ENCODE data around the gene PITPNC1. TPM values are rescaled to one million over a fixed set of nuclear protein-coding genes. Genes with fewer than 3 reads are reported as not detected.
"Not testable (repeated sequence)": the region's sequence is repeated elsewhere in the genome, so short reads cannot be mapped to it uniquely, and the experiment has no call there.

Gene PITPNC1
- total RNA-seq, 1 experiment from 2014 or later, result 6.9 TPM

GRCh38 chr17:67467500-67468455 is 90.7 kb downstream of the PITPNC1 start:
- CTCF ChIA-PET, result interaction anchor here (0.7 to 2.5 kb wide), 2 partner anchors 77 to 576 kb away, joined by 4 to 10 read pairs; no protein-coding TSS in a partner anchor
- no peak overlapping the region for H3K27ac Mint-ChIP-seq (ENCODE audit: unreplicated experiment)
- no peaks in the 10 kb centered on the region for H3K36me3 Mint-ChIP-seq (ENCODE audit: insufficient read depth, unreplicated experiment)
- no TSS peak for BruUV-seq (replicated peaks)
- intact Hi-C loops (cut with micrococcal nuclease; ENCODE audit: unreplicated experiment), result no loop called here
- no peak for TF ChIP-seq CTCF (IDR thresholded peaks at IDR 0.05; ENCODE audit: unreplicated experiment)
- H3K9me3 Mint-ChIP-seq (ENCODE audit: low read depth, unreplicated experiment), result no peaks in the 10 kb centered on the region
- H3K4me3 Mint-ChIP-seq (ENCODE audit: low read depth, unreplicated experiment), result no peak overlapping the region
- no peaks in the 10 kb centered on the region for H3K27me3 Mint-ChIP-seq (ENCODE audit: unreplicated experiment)
- H3K4me1 Mint-ChIP-seq (ENCODE audit: low read depth, unreplicated experiment), result peaks cover 5% of the 10 kb centered on the region
- DNase-seq, result no peak

DNA sequence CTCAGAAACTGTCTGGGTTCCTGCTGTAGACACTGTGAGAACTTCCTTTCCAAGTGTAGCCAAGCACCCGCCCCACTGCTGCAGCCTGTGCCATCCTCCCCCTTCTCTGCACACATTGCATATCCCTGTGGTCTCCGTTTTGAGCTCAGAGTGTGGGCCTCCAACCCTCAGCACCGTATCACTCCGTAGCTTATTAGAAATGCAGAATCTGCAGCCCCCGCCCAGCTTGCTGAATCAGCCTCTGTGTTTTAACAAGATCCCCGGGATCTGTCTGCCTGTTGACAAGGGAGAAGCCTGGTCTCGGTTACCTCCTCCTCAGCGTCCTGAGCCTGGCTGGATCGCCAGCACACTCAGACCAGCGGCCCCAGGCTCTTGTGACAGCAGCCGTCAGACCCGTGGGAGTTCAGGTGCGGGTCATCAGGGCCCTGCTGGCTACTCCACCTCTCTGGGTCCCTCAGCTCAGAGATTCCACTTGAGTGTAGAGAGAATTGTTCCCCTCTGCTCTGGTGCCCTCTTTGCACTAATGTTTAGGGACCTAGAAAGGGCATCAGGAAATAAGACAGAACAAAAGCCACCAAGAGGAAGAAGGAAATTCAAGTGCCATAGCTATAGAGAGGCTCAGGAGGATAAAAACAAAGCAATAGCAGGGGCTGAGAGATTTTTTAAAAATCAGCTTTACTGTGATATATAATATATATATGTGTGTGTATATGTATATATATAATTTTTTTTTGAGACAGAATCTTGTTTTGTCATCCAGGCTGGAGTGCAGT is 92.3 kb downstream of the PITPNC1 start:
- DNase-seq, result no peak
- H3K4me3 Mint-ChIP-seq (ENCODE audit: low read depth, unreplicated experiment), result no peak overlapping the region
- intact Hi-C loops (cut with micrococcal nuclease; ENCODE audit: unreplicated experiment), result no loop called here

GRCh38 chr17:67470163-67470562 is 93.1 kb downstream of the PITPNC1 start:
- TF ChIP-seq CTCF (IDR thresholded peaks at IDR 0.05; ENCODE audit: unreplicated experiment), result no peak
- no peaks in the 10 kb centered on the region for H3K9me3 Mint-ChIP-seq (ENCODE audit: low read depth, unreplicated experiment)
- no peaks in the 10 kb centered on the region for H3K36me3 Mint-ChIP-seq (ENCODE audit: insufficient read depth, unreplicated experiment)
- H3K4me1 Mint-ChIP-seq (ENCODE audit: low read depth, unreplicated experiment), result peaks cover 5% of the 10 kb centered on the region
- BruUV-seq (replicated peaks), result no TSS peak
- no peak overlapping the region for H3K27ac Mint-ChIP-seq (ENCODE audit: unreplicated experiment)
- intact Hi-C loops (cut with micrococcal nuclease; ENCODE audit: unreplicated experiment), result loop anchor here (10.0 kb wide), 1 partner anchor 135 kb away; no protein-coding TSS in a partner anchor
- H3K27me3 Mint-ChIP-seq (ENCODE audit: unreplicated experiment), result no peaks in the 10 kb centered on the region
- no peak for DNase-seq
- CTCF ChIA-PET, result interaction anchor here (0.5 to 2.5 kb wide), 2 partner anchors 80 to 1320 kb away, joined by 3 to 10 read pairs; no protein-coding TSS in a partner anchor
- no peak overlapping the region for H3K4me3 Mint-ChIP-seq (ENCODE audit: low read depth, unreplicated experiment)

More for the DNA sequence above, 92.3 kb downstream of the PITPNC1 start:
- TF ChIP-seq CTCF (IDR thresholded peaks at IDR 0.05; ENCODE audit: unreplicated experiment), result no peak
- Mint-ChIP-seq H3K9me3 (ENCODE audit: low read depth, unreplicated experiment) (no peaks in the 10 kb centered on the region), H3K36me3 (ENCODE audit: insufficient read depth, unreplicated experiment) (no peaks in the 10 kb centered on the region), H3K27me3 (ENCODE audit: unreplicated experiment) (no peaks in the 10 kb centered on the region), H3K4me1 (ENCODE audit: low read depth, unreplicated experiment) (peaks cover 5% of the 10 kb centered on the region), H3K27ac (ENCODE audit: unreplicated experiment) (no peak overlapping the region)
- BruUV-seq (replicated peaks), result no TSS peak
- CTCF ChIA-PET, result interaction anchor here (0.5 to 2.5 kb wide), 2 partner anchors 79 to 1319 kb away, joined by 3 to 10 read pairs; no protein-coding TSS in a partner anchor

DNA sequence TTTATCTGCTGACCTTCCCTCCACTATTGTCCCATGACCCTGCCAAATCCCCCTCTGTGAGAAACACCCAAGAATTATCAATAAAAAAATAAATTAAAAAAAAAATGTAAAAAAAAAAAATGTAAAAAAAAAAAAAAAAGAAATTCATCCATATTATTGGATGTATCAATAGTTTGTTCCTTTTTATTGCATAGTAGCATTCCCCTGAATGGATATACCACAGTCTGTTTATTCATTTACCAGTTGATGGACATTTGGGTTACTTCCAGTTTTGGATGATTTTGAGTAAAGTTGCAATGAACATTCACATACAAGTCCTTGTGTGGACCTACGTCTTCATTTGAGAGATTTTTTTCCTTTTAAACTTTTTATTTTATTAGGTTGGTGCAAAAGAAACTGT is 94.0 kb downstream of the PITPNC1 start:
- CTCF ChIA-PET, result no interaction called here
- Mint-ChIP-seq H3K27me3 (ENCODE audit: unreplicated experiment) (no peaks in the 10 kb centered on the region), H3K9me3 (ENCODE audit: low read depth, unreplicated experiment) (no peaks in the 10 kb centered on the region), H3K4me3 (ENCODE audit: low read depth, unreplicated experiment) (no peak overlapping the region), H3K4me1 (ENCODE audit: low read depth, unreplicated experiment) (peaks cover 5% of the 10 kb centered on the region), H3K36me3 (ENCODE audit: insufficient read depth, unreplicated experiment) (no peaks in the 10 kb centered on the region), H3K27ac (ENCODE audit: unreplicated experiment) (no peak overlapping the region)
- TF ChIP-seq CTCF (IDR thresholded peaks at IDR 0.05; ENCODE audit: unreplicated experiment), result no peak
- intact Hi-C loops (cut with micrococcal nuclease; ENCODE audit: unreplicated experiment), result loop anchor here (10.0 kb wide), 1 partner anchor 134 kb away; no protein-coding TSS in a partner anchor
- no TSS peak for BruUV-seq (replicated peaks)
- no peak for DNase-seq

DNA sequence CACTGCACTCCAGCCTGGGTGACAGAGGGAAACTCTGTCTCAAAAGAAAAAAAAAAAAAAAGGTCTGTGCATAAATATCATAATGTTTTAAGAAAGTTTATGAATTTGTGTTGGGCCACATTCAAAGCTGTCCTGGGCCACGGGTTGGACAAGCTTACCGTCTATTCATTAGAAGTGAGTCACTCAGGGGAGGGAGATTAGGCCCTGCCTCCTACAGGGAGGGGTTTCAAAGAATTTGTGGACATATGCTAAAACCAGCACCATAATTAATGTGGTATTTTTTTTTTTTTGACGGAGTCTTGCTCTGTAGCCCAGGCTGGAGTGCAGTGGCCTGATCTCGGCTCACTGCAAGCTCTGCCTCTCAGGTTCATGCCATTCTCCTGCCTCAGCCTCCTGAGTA is 95.5 kb downstream of the PITPNC1 start:
- H3K4me3 Mint-ChIP-seq (ENCODE audit: low read depth, unreplicated experiment); DNase-seq; H3K9me3 Mint-ChIP-seq (ENCODE audit: low read depth, unreplicated experiment); H3K36me3 Mint-ChIP-seq (ENCODE audit: insufficient read depth, unreplicated experiment); H3K4me1 Mint-ChIP-seq (ENCODE audit: low read depth, unreplicated experiment); BruUV-seq (replicated peaks); H3K27ac Mint-ChIP-seq (ENCODE audit: unreplicated experiment); H3K27me3 Mint-ChIP-seq (ENCODE audit: unreplicated experiment): not testable (repeated sequence)
- CTCF ChIA-PET, result interaction anchor here (0.6 kb wide), 1 partner anchor 39 kb away, joined by 6 read pairs; no protein-coding TSS in a partner anchor
- intact Hi-C loops (cut with micrococcal nuclease; ENCODE audit: unreplicated experiment), result loop anchor here (10.0 kb wide), 1 partner anchor 132 kb away; no protein-coding TSS in a partner anchor

Data from Calu3 (cell line).